HepG2 (cell line): Measurements from ENCODE around the gene CXXC5. TPM values are rescaled to one million over a fixed set of nuclear protein-coding genes. Genes with fewer than 3 reads are reported as not detected.

Experiments used
- BRF2 ChIP-seq: sonication (generic); formaldehyde crosslinking; IDR thresholded peaks from 2 replicates; pipeline ENCODE4 v1.8.1; 2022; ENCODE audit warnings: mild to moderate bottlenecking, missing genetic modification reagents
- DBP ChIP-seq: sonication (generic); formaldehyde crosslinking; IDR thresholded peaks from 2 replicates; pipeline ENCODE4 v1.4.0; 2020; ENCODE audit warnings: missing genetic modification reagents; ENCODE audit errors: not compliant biosample characterization
- FOSL2 ChIP-seq: sonication (generic); formaldehyde crosslinking; IDR thresholded peaks from 2 replicates; pipeline ENCODE4 v1.4.0; 2020; ENCODE audit warnings: missing genetic modification reagents
- NKX3-1 ChIP-seq: sonication (generic); formaldehyde crosslinking; IDR thresholded peaks from 2 replicates; pipeline ENCODE4 v1.5.0; 2020; ENCODE audit warnings: missing genetic modification reagents
- NR2F6 ChIP-seq, 2 experiments: IDR thresholded peaks; 2 replicates each; pipeline ENCODE4 v1.6.1; 2016; ENCODE audit warnings: antibody characterized with exemption in 1 of 2, mild to moderate bottlenecking in 1 of 2
- SNAPC4 ChIP-seq: sonication (generic); formaldehyde crosslinking; IDR thresholded peaks from 2 replicates; pipeline ENCODE4 v1.4.0; 2020; ENCODE audit warnings: mild to moderate bottlenecking, missing genetic modification reagents
- ZBTB40 ChIP-seq, 2 experiments: fragments of 450-650 bp in 1 of 2; sonication (generic) in 1 of 2; formaldehyde crosslinking in 1 of 2; IDR thresholded peaks; 2 replicates each; pipeline versions ENCODE4 v1.6.1 to v1.8.0; 2016 to 2022; ENCODE audit warnings: antibody characterized with exemption in 1 of 2, mild to moderate bottlenecking in 1 of 2, missing genetic modification reagents in 1 of 2
- polyA plus RNA-seq, 8 experiments: library from polyadenylated mRNA; depleted of rRNA in 3 of 8; stranded (reverse) in 7 of 8; unstranded in 1 of 8; fragments of >200 nt; fragmentation: Illumina TruSeq in 4 of 8; extraction: Trizol in 4 of 8; gene quantifications; 2 replicates each; pipeline versions ENCODE4 v1.2.1 to v1.2.3, GENCODE V29; 2011 to 2016; ENCODE audit warnings: low read depth in 4 of 8, missing spikeins in 1 of 8, mixed read lengths in 1 of 8; ENCODE audit not compliant: insufficient read depth in 1 of 8
- total RNA-seq, 5 experiments: library from RNA; depleted of rRNA; stranded (reverse); fragments of >200 nt; fragmentation: Illumina TruSeq; extraction: Trizol; gene quantifications; 2 replicates each; pipeline ENCODE4 v1.2.3, GENCODE V29; 2016; ENCODE audit warnings: low read depth in 1 of 5
- TF ChIP-seq, protein P1 (sequence below): fragments of 450-650 bp; IDR thresholded peaks from 2 replicates; pipeline ENCODE4 v1.6.1; 2017

The CXXC5 gene
- total and polyA plus RNA-seq, 2 of the 13 experiments (the other 11 are each of a cell fraction or from before 2014, with no cell fraction given): 32.3 to 33.0 TPM

- TF ChIP-seq SNAPC4 (CRISPR knock-in tag) (no peak), NKX3-1 (CRISPR knock-in tag) (no peak), FOSL2 (0 out of 2 replicates have a peak, but pooled peaks have one; percentile 17), BRF2 (CRISPR knock-in tag) (no peak), ZBTB40 (IDR thresholded peaks at IDR 0.05) (no peak), ZBTB40 (CRISPR knock-in tag; IDR thresholded peaks at IDR 0.05) (no peak), NR2F6 (IDR thresholded peaks at IDR 0.05) (peak; percentile 19; the same call in 1 of the 2 replicates), NR2F6 (CRISPR knock-in tag; IDR thresholded peaks at IDR 0.05) (no peak), DBP (CRISPR knock-in tag) (no peak)
- TF ChIP-seq, protein P1, sequence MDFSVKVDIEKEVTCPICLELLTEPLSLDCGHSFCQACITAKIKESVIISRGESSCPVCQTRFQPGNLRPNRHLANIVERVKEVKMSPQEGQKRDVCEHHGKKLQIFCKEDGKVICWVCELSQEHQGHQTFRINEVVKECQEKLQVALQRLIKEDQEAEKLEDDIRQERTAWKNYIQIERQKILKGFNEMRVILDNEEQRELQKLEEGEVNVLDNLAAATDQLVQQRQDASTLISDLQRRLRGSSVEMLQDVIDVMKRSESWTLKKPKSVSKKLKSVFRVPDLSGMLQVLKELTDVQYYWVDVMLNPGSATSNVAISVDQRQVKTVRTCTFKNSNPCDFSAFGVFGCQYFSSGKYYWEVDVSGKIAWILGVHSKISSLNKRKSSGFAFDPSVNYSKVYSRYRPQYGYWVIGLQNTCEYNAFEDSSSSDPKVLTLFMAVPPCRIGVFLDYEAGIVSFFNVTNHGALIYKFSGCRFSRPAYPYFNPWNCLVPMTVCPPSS: no peak
Observed at GRCh38 chr5:139708877-139709581, 60.9 kb downstream of the CXXC5 start (continued).
